NB4 (cell line): ENCODE results near the gene JPH3.

Source experiments
- DNase-seq: peaks from one replicate; pipeline ENCODE4 v3.0.0; 2010; ENCODE audit warnings: low read depth
- H3K4me3 ChIP-seq: one replicate; pipeline ENCODE4 v1.5.1; 2011; ENCODE audit warnings: mild to moderate bottlenecking, low read depth, low read length, moderate library complexity
- MYC ChIP-seq: IDR thresholded peaks from 2 replicates; pipeline ENCODE4 v1.6.1; 2011; ENCODE audit warnings: low read depth, low read length
- POLR2A ChIP-seq: IDR thresholded peaks from 2 replicates; pipeline ENCODE4 v1.6.1; 2011; ENCODE audit warnings: mild to moderate bottlenecking; ENCODE audit not compliant: insufficient read length; ENCODE audit errors: extremely low read depth
- TF ChIP-seq, protein P1 (sequence below): IDR thresholded peaks from 2 replicates; pipeline ENCODE4 v1.6.1; 2011; ENCODE audit warnings: low read depth, low read length
- TF ChIP-seq, protein P2 (sequence below): IDR thresholded peaks from one replicate; pipeline ENCODE4 v1.5.1; 2012; ENCODE audit warnings: low read depth, low read length

JPH3 gene

DNA sequence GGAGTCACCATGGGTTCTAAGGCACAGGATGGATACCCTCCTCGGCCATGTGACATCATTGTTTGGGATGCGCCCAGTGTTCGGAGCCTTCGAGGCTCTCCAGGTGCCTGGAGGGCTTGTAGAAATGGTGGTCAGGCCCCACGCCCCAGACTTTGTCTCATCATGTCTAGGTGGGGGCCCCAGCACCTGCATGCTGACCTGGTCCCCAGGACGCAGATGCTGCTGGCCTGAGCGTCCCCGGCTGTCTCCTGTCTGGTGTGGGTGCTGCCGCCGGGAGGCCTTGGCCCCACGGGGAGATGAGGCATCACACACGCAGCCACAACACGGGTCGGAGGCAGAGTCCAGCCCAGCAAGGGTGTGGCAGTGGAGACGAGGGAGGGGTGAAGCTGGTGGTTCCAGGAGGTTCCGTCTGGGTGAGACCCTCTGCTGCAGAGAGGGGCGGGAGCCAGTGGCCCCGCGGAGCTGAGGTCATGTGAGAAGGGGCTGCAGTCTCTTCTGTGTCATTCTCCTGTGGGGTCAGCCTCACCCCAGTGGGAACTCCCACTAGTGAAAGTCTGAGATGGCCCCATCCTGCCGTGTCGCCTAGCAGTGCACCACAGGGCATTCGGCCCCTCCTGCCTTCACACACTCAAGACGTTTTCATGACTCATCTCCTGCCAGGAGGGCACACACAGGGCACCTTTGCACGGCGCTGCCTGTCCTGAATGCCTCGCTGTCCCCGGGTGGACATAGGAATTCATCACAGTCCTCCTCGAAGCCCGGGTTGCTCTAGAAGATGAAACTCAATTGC, 46.6 kb downstream of the JPH3 start:
- H3K4me3 ChIP-seq: no peak overlapping the region
- TF ChIP-seq POLR2A (no peak), MYC (no peak)
- TF ChIP-seq, protein P1, sequence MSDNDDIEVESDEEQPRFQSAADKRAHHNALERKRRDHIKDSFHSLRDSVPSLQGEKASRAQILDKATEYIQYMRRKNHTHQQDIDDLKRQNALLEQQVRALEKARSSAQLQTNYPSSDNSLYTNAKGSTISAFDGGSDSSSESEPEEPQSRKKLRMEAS: no peak
- TF ChIP-seq, protein P2, sequence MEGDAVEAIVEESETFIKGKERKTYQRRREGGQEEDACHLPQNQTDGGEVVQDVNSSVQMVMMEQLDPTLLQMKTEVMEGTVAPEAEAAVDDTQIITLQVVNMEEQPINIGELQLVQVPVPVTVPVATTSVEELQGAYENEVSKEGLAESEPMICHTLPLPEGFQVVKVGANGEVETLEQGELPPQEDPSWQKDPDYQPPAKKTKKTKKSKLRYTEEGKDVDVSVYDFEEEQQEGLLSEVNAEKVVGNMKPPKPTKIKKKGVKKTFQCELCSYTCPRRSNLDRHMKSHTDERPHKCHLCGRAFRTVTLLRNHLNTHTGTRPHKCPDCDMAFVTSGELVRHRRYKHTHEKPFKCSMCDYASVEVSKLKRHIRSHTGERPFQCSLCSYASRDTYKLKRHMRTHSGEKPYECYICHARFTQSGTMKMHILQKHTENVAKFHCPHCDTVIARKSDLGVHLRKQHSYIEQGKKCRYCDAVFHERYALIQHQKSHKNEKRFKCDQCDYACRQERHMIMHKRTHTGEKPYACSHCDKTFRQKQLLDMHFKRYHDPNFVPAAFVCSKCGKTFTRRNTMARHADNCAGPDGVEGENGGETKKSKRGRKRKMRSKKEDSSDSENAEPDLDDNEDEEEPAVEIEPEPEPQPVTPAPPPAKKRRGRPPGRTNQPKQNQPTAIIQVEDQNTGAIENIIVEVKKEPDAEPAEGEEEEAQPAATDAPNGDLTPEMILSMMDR: no peak
- no peak for DNase-seq

DNA sequence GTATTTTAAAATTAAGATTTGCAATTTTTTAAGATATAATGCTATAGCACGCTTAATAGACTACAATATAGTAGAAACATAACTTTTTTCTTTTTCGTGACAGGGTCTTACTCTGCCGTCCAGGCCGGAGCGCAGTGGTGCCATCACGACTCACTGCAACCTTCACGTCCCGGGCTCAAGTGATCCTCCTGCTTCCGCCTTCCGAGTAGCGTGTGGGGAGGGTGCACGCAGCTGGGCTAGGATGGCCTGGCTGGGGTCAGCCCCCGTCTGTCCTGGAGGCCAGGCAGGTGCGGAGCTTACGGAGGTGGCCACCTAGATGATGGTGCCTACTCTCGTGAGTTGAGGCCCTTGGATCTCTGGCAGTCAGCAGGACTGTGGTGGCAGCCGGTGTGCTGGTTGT, 50.1 kb downstream of the JPH3 start:
- H3K4me3 ChIP-seq: no peak overlapping the region
- no peak for DNase-seq
- TF ChIP-seq, protein P2: no peak
- TF ChIP-seq, protein P1: no peak
- TF ChIP-seq POLR2A (no peak), MYC (no peak)

DNA sequence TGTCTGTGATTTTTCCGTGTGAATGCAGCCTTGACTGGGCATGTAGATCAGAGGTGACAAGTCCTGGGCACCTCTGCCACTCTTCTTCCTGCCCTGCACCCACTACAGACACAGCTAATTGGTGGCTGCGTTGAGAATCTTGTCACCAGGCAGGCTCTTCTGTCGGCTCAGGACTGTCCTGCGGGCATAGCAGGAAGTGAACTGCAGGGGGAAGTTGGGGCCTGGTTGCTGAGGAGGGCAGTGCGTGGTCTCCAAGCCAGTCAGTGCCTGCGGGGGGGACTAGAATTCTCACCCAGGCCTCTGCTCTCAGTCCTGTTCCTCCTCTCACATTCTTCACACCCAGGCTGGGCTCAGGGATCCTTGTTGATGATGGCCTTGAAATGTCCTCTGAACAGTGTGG, 50.5 kb downstream of the JPH3 start:
- TF ChIP-seq, protein P2: no peak
- TF ChIP-seq, protein P1: no peak
- TF ChIP-seq POLR2A (no peak), MYC (no peak)

DNA sequence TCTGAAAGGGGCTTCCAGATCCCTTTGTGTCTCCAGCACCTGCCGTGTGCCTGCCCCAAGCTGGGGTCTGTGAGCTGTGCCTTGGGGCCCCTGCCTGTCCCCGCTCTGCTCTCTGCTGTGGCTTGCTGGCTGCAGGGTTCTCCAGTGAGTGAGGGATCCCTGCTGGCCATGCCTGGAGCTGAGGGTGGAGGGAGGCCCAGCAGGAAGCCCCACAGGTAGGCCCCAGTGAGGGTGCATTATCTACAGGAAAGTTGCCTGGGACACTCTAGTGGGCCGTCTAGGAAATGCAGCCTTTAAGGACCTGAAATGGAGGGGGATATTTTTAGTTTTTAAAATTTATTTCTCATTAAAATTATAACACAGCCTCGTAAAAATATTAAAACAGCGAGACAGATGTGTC, 50.9 kb downstream of the JPH3 start:
- H3K4me3 ChIP-seq: no peak overlapping the region
- peak; percentile 40 for DNase-seq
- TF ChIP-seq MYC (no peak), POLR2A (no peak)
- TF ChIP-seq, protein P2: peak; percentile 40
- TF ChIP-seq, protein P1: no peak

More for the DNA sequence above, 50.5 kb downstream of the JPH3 start:
- H3K4me3 ChIP-seq: no peak overlapping the region
- peak; percentile 46 for DNase-seq

DNA sequence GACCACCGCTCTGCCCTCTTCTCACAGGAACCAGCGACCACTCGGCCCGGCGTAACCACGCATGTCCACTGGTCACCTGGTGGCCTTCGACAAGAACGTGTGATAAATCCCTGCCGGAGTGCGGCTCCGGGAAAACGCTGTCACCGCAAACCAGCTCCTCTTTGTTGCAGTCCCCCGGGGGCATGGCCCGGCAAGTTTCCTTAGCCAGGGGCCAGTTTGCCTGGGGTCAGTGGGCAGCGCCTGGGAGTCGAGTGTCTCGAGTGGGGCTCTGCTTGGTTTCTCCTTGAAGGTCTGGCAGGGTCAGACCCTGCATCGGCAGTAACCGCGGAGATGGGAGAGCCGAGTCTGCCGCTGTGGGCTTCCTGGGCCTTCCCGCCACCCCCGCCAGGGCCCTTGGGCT, 52.5 kb downstream of the JPH3 start:
- no peak for DNase-seq
- H3K4me3 ChIP-seq: no peak overlapping the region
- TF ChIP-seq MYC (no peak), POLR2A (no peak)
- TF ChIP-seq, protein P2: no peak
- TF ChIP-seq, protein P1: no peak

DNA sequence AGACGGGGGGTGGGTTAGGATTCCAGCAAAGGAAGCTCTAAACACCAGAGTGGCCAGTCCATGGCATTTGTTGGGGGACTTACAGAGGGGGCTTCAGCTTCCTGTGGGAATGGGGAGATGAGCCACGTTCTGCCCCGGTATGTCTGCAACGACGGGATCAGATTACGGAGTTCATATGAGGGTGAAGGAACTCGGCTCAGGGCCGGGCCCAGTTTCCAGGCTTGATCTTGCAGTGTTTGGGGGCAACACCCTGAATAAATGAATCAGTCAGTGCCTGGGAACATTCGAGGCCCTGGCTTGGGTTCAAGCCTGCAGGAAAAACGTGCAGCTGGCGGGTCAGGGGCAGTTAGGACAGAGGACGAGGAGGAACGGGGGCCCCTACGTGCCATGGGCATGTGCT, 54.0 kb downstream of the JPH3 start:
- TF ChIP-seq MYC: no peak
- TF ChIP-seq POLR2A: no peak
- TF ChIP-seq, protein P1: no peak
- TF ChIP-seq, protein P2: no peak
- no peak for DNase-seq
- no peak overlapping the region for H3K4me3 ChIP-seq
